ENCODE results near the gene RAE1. TPM values are rescaled to one million over a fixed set of nuclear protein-coding genes. Genes with fewer than 3 reads are reported as not detected.
A peak's percentile ranks its signal among the peaks of the same experiment; 100 is the strongest.

RAE1 gene
- total and polyA plus RNA-seq, 11 donors: 7.5 to 26.8 (median 15.5) TPM

DNA sequence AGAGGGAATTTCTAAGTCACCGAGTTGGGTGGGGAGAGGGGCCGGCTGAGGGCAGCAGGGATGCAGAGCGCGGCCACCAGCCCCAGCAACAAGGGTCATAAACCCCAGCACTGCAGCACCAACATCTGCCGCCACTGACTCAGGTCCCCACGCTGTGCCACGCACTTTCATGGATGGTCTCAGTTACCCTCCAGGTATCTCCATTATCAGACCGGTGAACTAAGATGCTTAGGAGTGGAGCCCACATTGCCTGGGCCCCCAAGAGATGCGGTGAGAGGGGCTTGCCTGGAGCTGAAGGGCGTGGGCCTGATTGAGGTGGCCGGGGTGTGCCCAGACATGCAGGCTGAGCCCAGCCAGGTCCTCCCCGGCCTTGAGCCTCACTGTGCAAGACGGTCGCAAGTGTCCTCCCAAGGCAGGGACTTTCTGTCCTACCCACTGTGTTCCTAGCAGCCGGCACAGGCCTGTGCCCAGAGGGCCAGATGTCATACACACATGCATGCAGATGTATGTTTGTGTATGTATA is 59.4 kb downstream of the RAE1 start:
- no peak for ATAC-seq

GRCh38 chr20:57410924-57411323 is 59.9 kb downstream of the RAE1 start:
- no peak overlapping the region for H3K4me3 ChIP-seq
- H3K27ac ChIP-seq: no peak overlapping the region
- WGBS, 4 donors: 90 to 95% (median 92%) methylated on average over 5 of the region's 5 CpGs
- peaks cover 0 to 38% (median 28%) of the 10 kb centered on the region in 9 donors for H3K36me3 ChIP-seq
- TF ChIP-seq, protein P1, sequence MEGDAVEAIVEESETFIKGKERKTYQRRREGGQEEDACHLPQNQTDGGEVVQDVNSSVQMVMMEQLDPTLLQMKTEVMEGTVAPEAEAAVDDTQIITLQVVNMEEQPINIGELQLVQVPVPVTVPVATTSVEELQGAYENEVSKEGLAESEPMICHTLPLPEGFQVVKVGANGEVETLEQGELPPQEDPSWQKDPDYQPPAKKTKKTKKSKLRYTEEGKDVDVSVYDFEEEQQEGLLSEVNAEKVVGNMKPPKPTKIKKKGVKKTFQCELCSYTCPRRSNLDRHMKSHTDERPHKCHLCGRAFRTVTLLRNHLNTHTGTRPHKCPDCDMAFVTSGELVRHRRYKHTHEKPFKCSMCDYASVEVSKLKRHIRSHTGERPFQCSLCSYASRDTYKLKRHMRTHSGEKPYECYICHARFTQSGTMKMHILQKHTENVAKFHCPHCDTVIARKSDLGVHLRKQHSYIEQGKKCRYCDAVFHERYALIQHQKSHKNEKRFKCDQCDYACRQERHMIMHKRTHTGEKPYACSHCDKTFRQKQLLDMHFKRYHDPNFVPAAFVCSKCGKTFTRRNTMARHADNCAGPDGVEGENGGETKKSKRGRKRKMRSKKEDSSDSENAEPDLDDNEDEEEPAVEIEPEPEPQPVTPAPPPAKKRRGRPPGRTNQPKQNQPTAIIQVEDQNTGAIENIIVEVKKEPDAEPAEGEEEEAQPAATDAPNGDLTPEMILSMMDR (IDR thresholded peaks at IDR 0.05): no peak
- TF ChIP-seq POLR2A (IDR thresholded peaks at IDR 0.05): no peak
- no peaks in the 10 kb centered on the region for H3K9me3 ChIP-seq
- intact Hi-C loops (cut with DNase I): no loop called here
- H3K27me3 ChIP-seq: no peaks in the 10 kb centered on the region
- peaks cover 0 to 46% (median 6%) of the 10 kb centered on the region in 12 donors for H3K4me1 ChIP-seq
- no peak for DNase-seq
- ATAC-seq: no peak

More for the DNA sequence above, 59.4 kb downstream of the RAE1 start:
- H3K27me3 ChIP-seq: no peaks in the 10 kb centered on the region
- TF ChIP-seq, protein P1 (IDR thresholded peaks at IDR 0.05): no peak
- TF ChIP-seq POLR2A (IDR thresholded peaks at IDR 0.05): no peak
- H3K4me1 ChIP-seq: peaks cover 0 to 48% (median 6%) of the 10 kb centered on the region in 12 donors
- peak overlapping the region in 4 of 12 donors; percentile 18 to 72 (median 40) for H3K27ac ChIP-seq
- H3K9me3 ChIP-seq: no peaks in the 10 kb centered on the region
- 74 to 84% (median 77%) methylated on average over 11 to 15 of the region's 15 CpGs for WGBS, 4 donors
- DNase-seq: peak in 1 of 5 donors; percentile 22
- no peak overlapping the region for H3K4me3 ChIP-seq
- H3K36me3 ChIP-seq: peaks cover 0 to 40% (median 31%) of the 10 kb centered on the region in 9 donors
- intact Hi-C loops (cut with DNase I): no loop called here

DNA sequence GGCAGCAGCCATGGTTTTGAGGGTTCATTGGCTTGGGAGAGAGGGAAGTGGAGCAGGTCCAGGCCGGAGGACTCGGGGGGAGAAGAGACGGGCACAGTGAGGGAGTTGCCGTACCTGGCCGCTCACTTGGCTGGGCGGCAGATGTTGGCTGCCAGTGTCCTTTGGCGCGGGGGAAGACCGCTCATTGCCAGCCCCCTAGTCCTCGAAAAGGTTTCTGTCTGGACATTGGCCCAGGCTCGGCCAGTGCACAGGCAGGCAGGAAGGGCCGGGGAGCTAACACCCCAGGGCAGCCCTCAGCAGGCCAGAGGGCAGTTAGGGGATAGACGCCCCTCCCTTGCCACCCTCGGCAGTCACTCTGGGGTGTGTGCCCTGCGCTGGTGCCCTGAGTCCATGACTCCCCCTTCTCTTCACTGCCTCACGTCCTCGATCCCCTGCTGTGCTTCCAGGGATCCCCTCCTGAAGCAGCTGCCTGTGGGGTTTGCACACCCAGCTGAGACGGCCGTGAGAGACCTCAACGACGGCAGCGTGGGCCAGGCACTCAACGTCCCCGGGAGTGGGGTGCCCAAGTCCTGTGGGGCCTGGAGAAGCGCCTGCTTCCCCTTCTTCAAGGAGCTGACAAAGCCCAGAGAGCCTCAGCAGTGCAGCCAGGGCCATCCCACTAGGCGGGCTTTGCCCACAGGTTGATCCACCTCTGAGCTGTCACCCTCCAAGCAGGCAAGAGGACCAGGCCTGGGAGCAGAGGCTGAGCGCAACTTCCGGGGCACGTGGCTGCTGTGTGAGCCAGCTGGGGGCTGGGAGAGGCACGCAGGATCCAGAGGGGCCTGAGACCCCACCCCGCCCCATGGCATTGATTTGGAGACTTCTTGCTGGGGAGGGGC is 60.6 kb downstream of the RAE1 start:
- Histone ChIP-seq H3K27me3 (no peaks in the 10 kb centered on the region), H3K4me1 (peaks cover 0 to 39% (median 6%) of the 10 kb centered on the region in 12 donors), H3K36me3 (peaks cover 0 to 31% (median 21%) of the 10 kb centered on the region in 9 donors), H3K27ac (peak overlapping the region in 1 of 12 donors; percentile 25), H3K9me3 (no peaks in the 10 kb centered on the region), H3K4me3 (no peak overlapping the region)
- DNase-seq: peak in 1 of 5 donors; percentile 27
- 86 to 92% (median 88%) methylated on average over 17 to 31 of the region's 31 CpGs for WGBS, 4 donors
- no peak for TF ChIP-seq POLR2A (IDR thresholded peaks at IDR 0.05)
- TF ChIP-seq, protein P1 (IDR thresholded peaks at IDR 0.05): no peak
- no peak for ATAC-seq
- intact Hi-C loops (cut with DNase I): no loop called here

DNA sequence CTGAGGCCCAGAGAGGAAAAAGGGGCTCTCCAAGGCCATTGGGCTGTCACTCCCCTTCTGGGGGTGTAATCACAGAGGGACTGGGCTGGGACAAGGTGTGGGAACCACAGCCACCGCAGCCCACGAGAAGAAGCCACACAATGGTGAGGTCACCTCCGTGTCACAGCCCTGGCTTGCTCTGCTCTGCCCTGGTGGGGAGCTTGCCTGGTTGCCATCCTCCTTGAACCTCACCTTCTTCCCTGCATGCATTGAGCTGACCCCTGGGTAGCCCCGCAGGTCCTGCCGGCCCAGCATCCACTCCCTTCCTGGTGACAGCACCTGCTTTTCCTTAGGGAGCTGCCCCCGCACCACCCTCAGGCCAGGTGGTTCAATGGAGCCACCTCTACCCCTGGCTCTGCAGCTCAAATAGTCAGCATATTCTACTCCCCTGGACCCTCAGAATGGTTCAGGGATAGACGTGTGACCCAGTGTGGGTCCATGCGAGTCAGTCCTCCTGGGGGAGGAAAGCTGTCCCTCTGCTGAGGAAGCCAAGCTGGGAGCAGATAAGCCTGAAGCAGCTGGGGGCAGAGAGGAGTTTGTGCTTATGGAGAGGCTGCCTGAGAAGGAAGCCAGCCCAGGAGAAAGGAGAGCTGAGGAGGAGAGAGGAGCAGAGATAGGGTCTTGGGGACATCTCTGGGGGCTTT is 61.4 kb downstream of the RAE1 start:
- DNase-seq (peak in 1 of 5 donors; percentile 18), ATAC-seq (no peak)
- Histone ChIP-seq H3K27me3 (no peaks in the 10 kb centered on the region), H3K4me1 (peaks cover 0 to 32% (median 6%) of the 10 kb centered on the region in 12 donors), H3K36me3 (peaks cover 0 to 25% (median 18%) of the 10 kb centered on the region in 9 donors), H3K27ac (no peak overlapping the region), H3K9me3 (no peaks in the 10 kb centered on the region), H3K4me3 (no peak overlapping the region)
- intact Hi-C loops (cut with DNase I): no loop called here
- WGBS, 4 donors: 69 to 76% (median 73%) methylated on average over 8 of the region's 8 CpGs
- no peak for TF ChIP-seq POLR2A (IDR thresholded peaks at IDR 0.05)
- TF ChIP-seq, protein P1 (IDR thresholded peaks at IDR 0.05): no peak
